GM18526 (cell line): ENCODE results near the gene ARGLU1.

Source experiments
- POLR2A ChIP-seq: IDR thresholded peaks from 3 replicates; pipeline ENCODE4 v1.6.1; 2011; ENCODE audit not compliant: insufficient read length; ENCODE audit errors: extremely low read depth

ARGLU1 gene

DNA sequence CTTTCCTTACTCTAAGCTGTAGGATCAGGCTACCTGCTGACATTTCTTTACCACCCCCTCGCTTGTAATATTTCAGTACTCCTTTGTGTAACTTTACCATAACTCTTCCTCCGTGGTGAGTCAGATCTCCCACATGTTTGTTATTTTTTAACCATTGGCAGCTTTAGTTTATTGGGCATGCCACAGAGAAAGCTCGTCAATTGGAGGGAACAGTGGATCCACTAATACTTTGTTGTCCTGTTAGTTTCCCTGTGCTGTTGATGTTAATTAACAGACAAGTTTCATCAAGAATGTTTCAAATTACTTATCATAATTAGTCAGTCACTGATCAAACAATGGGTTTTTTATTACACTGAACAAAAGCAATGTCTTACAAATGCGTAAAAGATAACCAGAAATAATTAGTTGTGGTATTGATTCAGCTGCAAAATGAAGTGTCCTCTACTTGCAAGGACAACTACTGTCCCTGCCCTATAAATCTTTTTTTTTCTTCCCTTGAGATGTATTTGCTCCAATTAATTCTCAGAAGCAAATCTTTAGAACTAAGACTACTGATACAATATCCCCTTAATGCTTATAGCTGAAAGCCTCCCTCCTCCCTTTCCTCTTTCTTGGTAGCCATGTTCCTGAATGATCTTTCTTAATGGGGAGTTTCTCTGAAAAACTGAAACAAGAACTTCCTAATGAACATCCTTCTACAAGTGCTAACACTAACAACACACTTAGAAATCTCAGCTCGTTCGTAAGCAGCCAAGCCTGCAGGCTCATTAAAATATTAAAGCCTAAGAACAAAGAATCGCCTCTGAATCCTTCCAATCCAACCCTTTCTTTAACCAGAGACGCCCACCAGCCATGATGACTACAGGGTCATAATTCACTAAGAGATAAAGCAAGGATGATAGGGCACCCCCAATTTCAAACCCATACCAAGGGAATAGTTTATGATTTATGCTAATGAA is 54.6 kb downstream of the ARGLU1 start:
- TF ChIP-seq POLR2A, result no peak

DNA sequence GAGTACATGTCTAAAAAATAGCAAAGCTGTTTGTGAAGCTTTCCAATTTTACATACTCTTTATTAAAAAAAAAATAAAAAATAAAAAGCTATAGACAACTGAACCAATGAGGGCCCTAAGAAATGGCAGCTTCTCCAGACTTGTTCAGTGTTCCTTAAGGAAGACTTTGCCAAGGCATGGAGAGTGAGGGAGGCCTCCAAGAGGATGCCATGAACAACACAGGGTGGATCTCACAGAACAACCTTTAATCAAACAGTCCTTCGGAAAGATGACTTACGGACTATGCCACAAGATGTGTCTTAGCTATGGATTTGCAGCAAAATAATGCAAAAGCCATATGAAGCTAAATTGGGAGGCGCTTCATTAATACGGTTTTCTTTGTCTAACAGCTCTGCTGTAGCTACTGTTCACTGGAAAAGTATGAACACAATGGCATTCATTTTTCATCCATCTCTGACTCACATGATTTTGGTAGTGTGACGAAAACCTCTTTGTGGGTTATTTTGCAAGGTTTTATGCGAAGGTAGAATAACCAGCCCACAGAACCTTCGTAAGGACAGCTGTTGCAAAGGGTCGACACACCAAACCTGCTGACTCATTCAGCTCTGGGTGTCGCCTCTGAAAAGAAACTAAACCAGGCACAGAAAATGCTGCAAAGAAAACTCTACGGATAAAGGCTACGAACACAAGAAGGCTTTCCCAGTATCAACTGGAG is 60.2 kb downstream of the ARGLU1 start:
- no peak for TF ChIP-seq POLR2A

DNA sequence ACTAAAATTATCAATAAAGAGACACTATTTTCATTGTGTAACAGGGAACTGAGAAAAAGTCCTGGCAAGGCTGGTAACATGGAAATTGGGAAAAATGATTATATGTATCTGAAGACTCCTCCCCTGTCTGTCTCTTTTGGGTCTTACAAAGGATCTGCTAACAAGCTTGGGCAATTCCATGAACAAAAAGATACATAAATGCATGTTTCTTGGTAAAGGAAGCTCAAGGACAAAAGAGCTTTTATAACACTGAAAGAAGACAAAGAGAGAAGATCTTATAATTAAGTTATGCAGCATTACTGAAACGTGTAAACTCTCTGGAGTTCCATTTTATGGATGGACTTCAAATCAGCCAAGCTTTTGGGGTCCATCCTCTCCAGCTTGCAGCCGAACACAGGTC is 61.7 kb downstream of the ARGLU1 start:
- TF ChIP-seq POLR2A, result no peak

DNA sequence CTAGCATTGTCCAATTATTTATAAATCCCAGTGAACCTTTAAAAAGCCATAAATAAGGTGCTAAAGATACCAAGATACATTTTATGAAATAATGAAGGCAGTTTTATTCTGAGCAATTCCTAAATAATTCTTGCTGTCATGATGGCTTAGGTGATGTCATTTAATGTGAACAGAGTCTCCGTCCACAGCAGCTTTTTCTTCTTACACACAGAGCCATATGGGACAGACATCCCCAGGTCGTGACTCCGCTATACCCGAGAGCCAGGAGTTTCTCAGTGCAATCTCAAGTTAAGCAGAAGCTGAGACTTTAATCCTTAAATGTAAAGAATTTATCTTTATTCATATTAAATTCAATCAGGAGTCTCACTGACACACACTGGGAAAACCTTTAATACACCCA is 62.2 kb downstream of the ARGLU1 start:
- TF ChIP-seq POLR2A, result no peak

DNA sequence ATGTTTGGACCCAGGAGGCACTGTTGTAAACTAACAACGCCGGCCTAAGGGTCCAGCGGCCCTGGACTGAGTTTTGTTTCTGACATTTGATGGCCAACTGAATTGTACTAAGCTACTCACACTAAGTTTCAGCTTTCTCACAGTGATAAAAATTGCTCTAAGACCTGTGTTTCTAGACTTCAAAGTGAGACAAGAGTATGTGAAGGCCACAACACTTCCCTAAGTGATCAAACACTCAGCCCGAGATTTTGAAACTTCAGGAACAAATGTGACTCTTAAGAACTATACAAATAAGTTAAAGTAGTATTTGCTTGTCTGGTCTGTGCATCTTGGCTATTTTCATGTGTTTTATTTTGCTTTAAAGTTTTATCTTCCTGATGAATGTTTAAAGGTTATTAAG is 62.6 kb downstream of the ARGLU1 start:
- no peak for TF ChIP-seq POLR2A

DNA sequence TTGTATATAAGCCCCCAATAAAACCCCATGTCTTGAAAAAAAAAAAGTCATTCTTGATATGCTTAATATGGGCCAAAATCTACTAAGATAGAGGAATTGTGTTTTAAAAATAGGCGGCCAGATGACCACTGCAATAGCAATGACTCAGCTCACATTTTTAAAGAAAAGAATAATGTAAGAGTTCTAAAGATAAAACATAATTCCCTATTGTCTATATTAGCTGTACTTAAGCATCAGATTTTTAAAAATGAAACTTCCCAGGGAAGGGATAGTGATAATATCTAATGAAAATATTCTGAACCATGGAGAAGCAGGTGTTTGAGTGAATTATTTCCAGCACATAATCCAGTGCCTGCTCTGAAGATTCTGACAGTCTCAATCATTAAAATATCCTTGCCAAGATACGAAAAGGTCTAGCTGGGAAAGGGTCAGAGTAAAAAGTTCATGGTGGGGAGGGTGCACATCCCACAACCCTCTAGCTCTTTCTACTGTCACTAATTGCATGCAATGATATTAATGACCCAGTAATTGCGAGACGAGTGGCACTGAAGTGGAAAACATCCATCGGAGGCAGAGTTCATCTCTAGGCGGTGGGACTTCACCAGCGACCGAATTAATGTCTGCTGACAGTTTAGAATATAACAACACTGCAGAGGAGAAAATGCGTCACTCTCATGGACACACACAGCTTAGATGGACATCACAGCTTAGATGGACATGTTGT is 64.0 kb downstream of the ARGLU1 start:
- no peak for TF ChIP-seq POLR2A

DNA sequence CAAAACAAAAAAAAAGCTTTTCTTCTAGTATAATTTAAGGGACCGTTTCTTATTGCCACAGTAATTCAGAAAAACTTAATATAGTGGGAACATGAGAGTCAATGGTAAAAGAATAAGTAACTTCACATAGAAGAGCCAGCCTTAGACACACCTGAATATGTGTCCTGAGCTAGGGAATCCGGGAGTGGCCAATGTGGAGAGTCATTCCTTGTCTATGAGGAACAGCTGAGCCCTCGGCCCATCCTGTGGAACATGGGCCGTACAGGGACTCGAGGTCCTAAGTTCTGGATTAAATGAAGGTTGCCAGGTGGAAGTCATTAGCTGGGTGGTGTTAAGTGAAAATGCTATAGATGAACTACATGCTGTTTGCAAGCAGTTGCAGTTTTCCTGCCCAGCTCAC is 64.7 kb downstream of the ARGLU1 start:
- no peak for TF ChIP-seq POLR2A

DNA sequence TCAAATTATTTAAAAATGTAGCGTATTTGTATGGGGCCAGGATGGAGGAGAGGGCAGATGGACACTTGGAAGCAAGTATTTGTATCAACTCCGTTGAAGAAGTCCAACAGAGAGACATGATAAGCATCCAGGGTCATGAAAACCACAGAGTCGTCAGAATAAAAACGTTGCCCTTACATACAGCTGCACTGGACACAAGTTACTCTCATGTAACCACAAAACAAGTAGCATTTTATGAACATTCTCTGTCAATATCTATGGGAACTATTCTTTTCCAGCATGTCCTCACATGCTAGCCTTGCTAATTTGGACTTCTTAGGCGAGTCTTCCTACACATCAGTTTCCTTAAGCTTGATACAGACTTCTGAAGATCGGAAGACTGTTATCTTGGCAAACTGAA is 67.5 kb downstream of the ARGLU1 start:
- no peak for TF ChIP-seq POLR2A

DNA sequence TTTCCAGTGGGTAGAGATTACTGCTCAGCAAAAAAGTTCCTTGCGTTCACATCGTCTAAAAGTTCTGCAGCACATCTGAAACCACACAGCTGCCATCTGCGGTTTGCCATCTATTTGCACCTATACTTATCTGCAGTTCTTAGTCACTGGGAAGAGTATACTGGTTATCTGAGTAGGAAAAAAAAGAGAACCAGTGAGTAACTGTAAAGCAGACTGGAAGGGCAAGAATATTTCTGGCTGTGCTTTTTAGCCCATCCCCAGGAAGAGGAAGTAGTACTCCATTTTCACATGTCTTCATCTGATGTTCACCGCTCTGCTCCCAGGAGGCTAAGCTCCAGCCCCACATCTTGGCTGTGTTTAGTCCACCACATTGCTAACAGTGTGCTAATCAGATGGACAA is 68.0 kb downstream of the ARGLU1 start:
- TF ChIP-seq POLR2A, result no peak

DNA sequence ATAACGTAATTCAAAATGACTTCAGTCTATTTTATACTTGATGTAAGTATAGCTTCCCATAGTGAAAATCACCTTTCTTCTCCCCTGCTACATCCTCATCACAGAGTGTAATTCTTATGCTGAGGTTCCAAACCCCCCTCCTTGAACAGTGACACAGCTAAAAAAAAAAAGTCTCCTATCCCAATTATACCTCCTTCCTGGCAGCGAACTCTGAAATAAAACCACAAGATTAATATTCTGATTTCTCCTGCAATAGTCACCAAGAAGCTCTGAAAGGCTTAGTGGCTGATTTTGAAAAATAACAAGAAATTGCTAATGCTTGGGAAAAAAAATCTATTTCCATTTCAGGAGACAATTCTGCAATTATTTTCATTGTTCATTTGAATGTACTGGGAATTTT is 68.8 kb downstream of the ARGLU1 start:
- TF ChIP-seq POLR2A, result no peak

DNA sequence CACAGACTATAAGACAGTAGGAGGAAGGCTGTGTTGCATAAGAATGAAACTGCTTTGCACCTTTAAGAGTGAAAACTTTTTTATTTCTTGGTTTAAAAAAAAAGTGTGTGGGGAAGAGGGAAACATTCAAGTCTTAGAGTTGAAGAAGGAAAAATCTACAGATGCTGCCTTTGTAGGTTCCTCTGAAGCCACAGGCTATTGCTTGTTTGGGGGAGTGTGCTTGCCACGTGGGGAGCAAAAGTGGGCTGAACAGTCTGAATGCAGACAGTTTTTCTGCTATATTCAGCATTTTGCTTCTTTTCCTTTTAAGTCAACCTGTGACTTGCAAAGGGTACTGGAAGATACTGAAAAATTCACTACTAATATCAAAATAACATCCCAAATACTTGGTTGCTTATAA is 69.4 kb downstream of the ARGLU1 start:
- TF ChIP-seq POLR2A, result no peak

DNA sequence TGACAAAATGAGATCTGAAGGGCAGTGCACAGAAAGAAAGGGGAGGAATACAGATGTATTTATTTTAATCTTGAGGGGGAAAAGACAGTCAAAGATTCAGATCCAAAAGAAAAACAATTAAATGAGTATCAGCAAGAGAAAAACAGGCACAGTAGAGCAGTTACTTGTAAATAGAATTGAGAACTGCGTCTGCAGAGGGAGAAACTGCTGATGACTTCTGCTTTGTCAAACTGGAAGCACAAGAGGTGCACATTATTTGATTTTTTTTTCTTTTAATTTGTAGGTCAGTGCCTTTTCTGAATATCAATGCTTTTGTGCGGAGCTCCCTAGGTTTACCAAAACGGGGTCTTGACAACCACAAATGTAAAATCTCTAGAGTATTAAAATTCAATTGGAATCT is 69.8 kb downstream of the ARGLU1 start:
- no peak for TF ChIP-seq POLR2A

DNA sequence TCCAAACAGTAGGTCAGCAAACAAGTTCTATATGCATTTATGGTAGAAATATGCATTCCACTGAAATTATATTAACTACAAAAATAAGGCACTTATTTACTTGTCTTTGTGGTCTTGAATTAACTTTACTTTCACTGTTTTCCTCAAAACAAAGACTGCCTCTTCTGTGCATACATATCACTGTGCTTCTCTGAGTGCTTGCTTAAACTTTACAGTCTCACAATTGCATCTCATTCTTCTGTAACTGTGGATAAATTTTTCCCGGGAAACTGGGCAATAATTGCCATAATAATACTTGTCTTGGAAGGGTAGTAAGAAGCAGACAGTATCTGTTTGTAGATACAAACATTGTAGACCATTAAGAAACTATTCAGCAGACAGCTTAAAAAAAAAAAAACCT is 70.9 kb downstream of the ARGLU1 start:
- TF ChIP-seq POLR2A, result no peak

DNA sequence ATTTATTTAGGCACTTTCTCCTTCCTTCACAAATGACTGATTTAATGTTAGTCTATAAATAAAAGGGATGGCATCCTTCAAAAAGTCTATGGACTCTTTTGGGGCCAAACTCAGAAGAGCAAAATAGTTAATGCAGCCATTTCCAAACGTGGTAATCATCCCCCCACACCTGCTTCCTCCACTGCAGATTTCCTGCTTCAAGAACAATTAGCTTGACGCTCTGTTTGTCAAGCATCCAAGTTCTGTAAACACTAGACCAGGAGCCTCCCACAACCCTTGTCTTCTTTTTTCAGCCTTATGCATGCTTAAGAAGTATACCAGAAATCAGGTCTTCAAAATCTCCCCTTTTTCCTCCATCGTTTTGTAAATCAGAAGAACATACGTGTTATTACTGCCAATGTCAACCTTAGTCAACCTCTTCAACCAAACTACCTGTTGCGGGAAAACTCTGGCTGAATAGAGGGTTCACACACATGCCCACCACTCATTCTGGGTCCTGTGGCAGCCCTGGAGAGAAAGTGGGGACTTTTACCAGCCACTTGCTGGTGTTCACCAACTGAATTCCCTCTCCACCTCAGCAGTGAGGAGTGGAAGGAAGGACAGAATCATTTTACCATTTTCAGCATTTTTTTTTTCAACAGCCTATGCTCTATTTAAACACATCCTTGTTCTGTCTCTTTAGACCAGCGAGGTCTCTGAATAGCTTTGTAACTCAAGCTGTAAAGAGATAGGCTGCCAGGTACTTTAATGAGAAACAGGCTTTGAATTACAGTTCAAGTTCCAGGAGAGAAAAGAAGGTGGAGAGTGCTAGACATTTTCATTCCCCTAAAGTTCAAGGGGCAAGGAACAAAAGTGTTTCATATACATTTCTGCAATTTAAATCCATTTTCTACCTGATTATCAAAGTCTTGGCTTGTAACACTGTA is 71.6 kb downstream of the ARGLU1 start:
- no peak for TF ChIP-seq POLR2A

DNA sequence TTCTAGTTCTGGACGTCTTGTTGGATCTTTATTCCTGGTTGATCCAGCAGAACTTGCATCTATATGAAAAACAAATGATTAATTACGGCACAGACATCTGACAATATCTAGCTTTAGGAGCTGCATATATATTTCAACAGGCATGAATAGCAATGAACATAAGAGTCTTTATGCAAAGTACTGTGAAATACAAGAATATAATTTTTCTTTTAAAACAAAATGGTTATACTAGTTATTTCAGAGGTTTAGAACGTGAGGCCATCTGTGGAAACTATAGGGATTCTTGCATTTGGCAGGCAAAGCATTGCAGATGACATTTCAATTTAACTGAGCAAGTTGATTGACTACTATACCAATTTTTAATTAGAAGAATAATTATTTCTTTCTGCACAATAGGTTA is 73.0 kb downstream of the ARGLU1 start:
- no peak for TF ChIP-seq POLR2A

DNA sequence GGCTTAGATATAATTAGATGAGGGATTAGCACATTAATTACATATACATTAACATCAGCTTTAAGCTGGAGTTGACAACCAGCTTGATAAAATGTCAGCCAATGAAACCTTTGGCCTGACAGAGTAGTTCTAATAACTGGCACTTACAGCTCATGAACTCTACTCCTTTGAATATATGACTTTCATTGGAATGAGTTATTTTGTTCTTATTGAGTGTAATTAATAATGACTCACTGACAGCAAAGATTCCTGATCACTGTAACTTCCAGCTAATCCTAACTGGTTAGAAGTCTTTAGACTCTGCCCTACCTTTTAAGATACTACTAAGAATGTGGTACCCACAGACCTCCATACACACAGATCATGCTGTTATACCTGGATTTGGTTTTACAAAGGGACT is 73.4 kb downstream of the ARGLU1 start:
- no peak for TF ChIP-seq POLR2A
